HepG2 (cell line): ENCODE results near the gene ATRIP. TPM values are rescaled to one million over a fixed set of nuclear protein-coding genes. Genes with fewer than 3 reads are reported as not detected.
A peak's percentile ranks its signal among the peaks of the same experiment; 100 is the strongest.

Experiments
- AFF4 ChIP-seq: sonication (generic); formaldehyde crosslinking; IDR thresholded peaks from 2 replicates; pipeline ENCODE4 v1.4.0; 2020; ENCODE audit warnings: missing genetic modification reagents
- ATAD3A ChIP-seq: sonication (generic); formaldehyde crosslinking; IDR thresholded peaks from 2 replicates; pipeline ENCODE4 v1.4.0; 2020; ENCODE audit warnings: missing genetic modification reagents
- CREM ChIP-seq, 2 experiments: sonication (generic) in 1 of 2; formaldehyde crosslinking in 1 of 2; IDR thresholded peaks; 2 replicates each; pipeline versions ENCODE4 v1.4.0 to v1.6.1; 2016 to 2020; ENCODE audit warnings: antibody characterized with exemption in 1 of 2, mild to moderate bottlenecking in 1 of 2, missing genetic modification reagents in 1 of 2
- FOXK2 ChIP-seq: fragments of 450-650 bp; IDR thresholded peaks from 2 replicates; pipeline ENCODE4 v1.6.1; 2016
- HOXA5 ChIP-seq: sonication (generic); formaldehyde crosslinking; IDR thresholded peaks from 2 replicates; pipeline ENCODE4 v1.4.0; 2020; ENCODE audit warnings: missing genetic modification reagents
- HOXA7 ChIP-seq: sonication (generic); formaldehyde crosslinking; IDR thresholded peaks from 2 replicates; pipeline ENCODE4 v1.8.1; 2022; ENCODE audit warnings: mild to moderate bottlenecking, missing genetic modification reagents, moderate library complexity
- MYC ChIP-seq: sonication (generic); formaldehyde crosslinking; IDR thresholded peaks from 2 replicates; pipeline ENCODE4 v1.9.0; 2021; ENCODE audit warnings: missing genetic modification reagents, borderline replicate concordance
- NR3C1 ChIP-seq: sonication (generic); formaldehyde crosslinking; IDR thresholded peaks from 2 replicates; pipeline ENCODE4 v1.4.0; 2020; ENCODE audit warnings: missing genetic modification reagents
- RAD51 ChIP-seq: fragments of 450-650 bp; IDR thresholded peaks from 2 replicates; pipeline ENCODE4 v1.6.1; 2016; ENCODE audit warnings: borderline replicate concordance
- ZBTB20 ChIP-seq: sonication (generic); formaldehyde crosslinking; IDR thresholded peaks from 2 replicates; pipeline ENCODE4 v1.8.1; 2023; ENCODE audit warnings: missing genetic modification reagents, low read depth, mild to moderate bottlenecking, borderline replicate concordance
- ZNF142 ChIP-seq: sonication (generic); formaldehyde crosslinking; IDR thresholded peaks from 2 replicates; pipeline ENCODE4 v1.4.0; 2020; ENCODE audit warnings: missing genetic modification reagents
- ZNF230 ChIP-seq: sonication (generic); formaldehyde crosslinking; IDR thresholded peaks from 2 replicates; pipeline ENCODE4 v1.4.0; 2020; ENCODE audit warnings: mild to moderate bottlenecking, missing genetic modification reagents
- ZNF644 ChIP-seq: IDR thresholded peaks from 2 replicates; pipeline ENCODE4 v1.6.1; 2016; ENCODE audit warnings: low read depth
- polyA plus RNA-seq, 8 experiments: library from polyadenylated mRNA; depleted of rRNA in 3 of 8; stranded (reverse) in 7 of 8; unstranded in 1 of 8; fragments of >200 nt; fragmentation: Illumina TruSeq in 4 of 8; extraction: Trizol in 4 of 8; gene quantifications; 2 replicates each; pipeline versions ENCODE4 v1.2.1 to v1.2.3, GENCODE V29; 2011 to 2016; ENCODE audit warnings: low read depth in 4 of 8, missing spikeins in 1 of 8, mixed read lengths in 1 of 8; ENCODE audit not compliant: insufficient read depth in 1 of 8
- total RNA-seq, 5 experiments: library from RNA; depleted of rRNA; stranded (reverse); fragments of >200 nt; fragmentation: Illumina TruSeq; extraction: Trizol; gene quantifications; 2 replicates each; pipeline ENCODE4 v1.2.3, GENCODE V29; 2016; ENCODE audit warnings: low read depth in 1 of 5
- TF ChIP-seq, protein P1 (sequence below): sonication (generic); formaldehyde crosslinking; IDR thresholded peaks from 2 replicates; pipeline ENCODE4 v1.5.0; 2020; ENCODE audit warnings: mild to moderate bottlenecking, missing genetic modification reagents, borderline replicate concordance

ATRIP gene
- total and polyA plus RNA-seq, 2 of the 13 experiments (the other 11 are each of a cell fraction or from before 2014, with no cell fraction given): 5.1 to 12.5 TPM

GRCh38 chr3:48431224-48432029, 15.1 kb upstream of the ATRIP start (continued):
- TF ChIP-seq ZNF142 (no peak), HOXA5 (no peak), ZNF230 (CRISPR knock-in tag) (no peak), RAD51 (no peak), MYC (CRISPR knock-in tag) (peak; percentile 44; the same call in 1 of the 2 replicates), ZNF644 (0 out of 2 replicates have a peak, but pooled peaks have one; percentile 8), AFF4 (no peak), FOXK2 (no peak), HOXA7 (CRISPR knock-in tag) (no peak), CREM (IDR thresholded peaks at IDR 0.05) (peak; percentile 78), CREM (CRISPR knock-in tag; IDR thresholded peaks at IDR 0.05) (no peak), ZBTB20 (CRISPR knock-in tag) (peak; percentile 63; the same call in 1 of the 2 replicates), ATAD3A (no peak), NR3C1 (CRISPR knock-in tag) (no peak)
- TF ChIP-seq, protein P1, sequence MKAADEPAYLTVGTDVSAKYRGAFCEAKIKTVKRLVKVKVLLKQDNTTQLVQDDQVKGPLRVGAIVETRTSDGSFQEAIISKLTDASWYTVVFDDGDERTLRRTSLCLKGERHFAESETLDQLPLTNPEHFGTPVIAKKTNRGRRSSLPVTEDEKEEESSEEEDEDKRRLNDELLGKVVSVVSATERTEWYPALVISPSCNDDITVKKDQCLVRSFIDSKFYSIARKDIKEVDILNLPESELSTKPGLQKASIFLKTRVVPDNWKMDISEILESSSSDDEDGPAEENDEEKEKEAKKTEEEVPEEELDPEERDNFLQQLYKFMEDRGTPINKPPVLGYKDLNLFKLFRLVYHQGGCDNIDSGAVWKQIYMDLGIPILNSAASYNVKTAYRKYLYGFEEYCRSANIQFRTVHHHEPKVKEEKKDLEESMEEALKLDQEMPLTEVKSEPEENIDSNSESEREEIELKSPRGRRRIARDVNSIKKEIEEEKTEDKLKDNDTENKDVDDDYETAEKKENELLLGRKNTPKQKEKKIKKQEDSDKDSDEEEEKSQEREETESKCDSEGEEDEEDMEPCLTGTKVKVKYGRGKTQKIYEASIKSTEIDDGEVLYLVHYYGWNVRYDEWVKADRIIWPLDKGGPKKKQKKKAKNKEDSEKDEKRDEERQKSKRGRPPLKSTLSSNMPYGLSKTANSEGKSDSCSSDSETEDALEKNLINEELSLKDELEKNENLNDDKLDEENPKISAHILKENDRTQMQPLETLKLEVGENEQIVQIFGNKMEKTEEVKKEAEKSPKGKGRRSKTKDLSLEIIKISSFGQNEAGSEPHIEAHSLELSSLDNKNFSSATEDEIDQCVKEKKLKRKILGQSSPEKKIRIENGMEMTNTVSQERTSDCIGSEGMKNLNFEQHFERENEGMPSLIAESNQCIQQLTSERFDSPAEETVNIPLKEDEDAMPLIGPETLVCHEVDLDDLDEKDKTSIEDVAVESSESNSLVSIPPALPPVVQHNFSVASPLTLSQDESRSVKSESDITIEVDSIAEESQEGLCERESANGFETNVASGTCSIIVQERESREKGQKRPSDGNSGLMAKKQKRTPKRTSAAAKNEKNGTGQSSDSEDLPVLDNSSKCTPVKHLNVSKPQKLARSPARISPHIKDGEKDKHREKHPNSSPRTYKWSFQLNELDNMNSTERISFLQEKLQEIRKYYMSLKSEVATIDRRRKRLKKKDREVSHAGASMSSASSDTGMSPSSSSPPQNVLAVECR (CRISPR knock-in tag): peak; percentile 75; the same call in 1 of the 2 replicates
